ENCODE measurements around the gene SOX12. TPM values are rescaled to one million over a fixed set of nuclear protein-coding genes. Genes with fewer than 3 reads are reported as not detected.

SOX12 gene
- total RNA-seq, 1 donor from 2014 or later, result 39.6 TPM

DNA sequence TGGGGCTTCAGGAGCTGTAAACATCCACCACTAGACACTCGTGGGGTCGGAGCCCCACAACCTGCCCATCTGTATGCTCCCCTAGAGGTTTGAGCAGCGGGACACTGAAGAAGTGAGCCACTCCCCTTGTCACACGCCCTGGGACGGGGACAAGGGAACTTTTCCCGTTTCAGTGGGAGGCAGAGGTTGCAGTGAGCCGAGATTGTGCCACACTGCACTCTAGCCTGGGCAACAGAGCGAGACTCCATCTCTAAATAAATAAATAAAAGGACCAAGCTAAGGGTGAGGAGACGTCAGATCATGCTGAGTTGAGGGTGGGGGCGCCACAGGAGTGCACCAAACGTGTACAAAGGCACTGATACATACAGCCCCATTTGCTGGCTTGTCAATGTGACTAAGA is 19.6 kb upstream of the SOX12 start:
- Mint-ChIP-seq H3K4me1 (ENCODE audit: low read depth) (peaks cover 42% of the 10 kb centered on the region), H3K27me3 (ENCODE audit: low read depth) (no peaks in the 10 kb centered on the region), H3K4me3 (ENCODE audit: unreplicated experiment) (no peak overlapping the region), H3K9me3 (ENCODE audit: low read depth) (no peaks in the 10 kb centered on the region), H3K27ac (ENCODE audit: unreplicated experiment) (no peak overlapping the region), H3K36me3 (ENCODE audit: low read depth) (no peaks in the 10 kb centered on the region)
- TF ChIP-seq, protein P1, sequence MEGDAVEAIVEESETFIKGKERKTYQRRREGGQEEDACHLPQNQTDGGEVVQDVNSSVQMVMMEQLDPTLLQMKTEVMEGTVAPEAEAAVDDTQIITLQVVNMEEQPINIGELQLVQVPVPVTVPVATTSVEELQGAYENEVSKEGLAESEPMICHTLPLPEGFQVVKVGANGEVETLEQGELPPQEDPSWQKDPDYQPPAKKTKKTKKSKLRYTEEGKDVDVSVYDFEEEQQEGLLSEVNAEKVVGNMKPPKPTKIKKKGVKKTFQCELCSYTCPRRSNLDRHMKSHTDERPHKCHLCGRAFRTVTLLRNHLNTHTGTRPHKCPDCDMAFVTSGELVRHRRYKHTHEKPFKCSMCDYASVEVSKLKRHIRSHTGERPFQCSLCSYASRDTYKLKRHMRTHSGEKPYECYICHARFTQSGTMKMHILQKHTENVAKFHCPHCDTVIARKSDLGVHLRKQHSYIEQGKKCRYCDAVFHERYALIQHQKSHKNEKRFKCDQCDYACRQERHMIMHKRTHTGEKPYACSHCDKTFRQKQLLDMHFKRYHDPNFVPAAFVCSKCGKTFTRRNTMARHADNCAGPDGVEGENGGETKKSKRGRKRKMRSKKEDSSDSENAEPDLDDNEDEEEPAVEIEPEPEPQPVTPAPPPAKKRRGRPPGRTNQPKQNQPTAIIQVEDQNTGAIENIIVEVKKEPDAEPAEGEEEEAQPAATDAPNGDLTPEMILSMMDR (IDR thresholded peaks at IDR 0.05), result no peak
- DNase-seq (ENCODE audit: low spot score), result no peak

DNA sequence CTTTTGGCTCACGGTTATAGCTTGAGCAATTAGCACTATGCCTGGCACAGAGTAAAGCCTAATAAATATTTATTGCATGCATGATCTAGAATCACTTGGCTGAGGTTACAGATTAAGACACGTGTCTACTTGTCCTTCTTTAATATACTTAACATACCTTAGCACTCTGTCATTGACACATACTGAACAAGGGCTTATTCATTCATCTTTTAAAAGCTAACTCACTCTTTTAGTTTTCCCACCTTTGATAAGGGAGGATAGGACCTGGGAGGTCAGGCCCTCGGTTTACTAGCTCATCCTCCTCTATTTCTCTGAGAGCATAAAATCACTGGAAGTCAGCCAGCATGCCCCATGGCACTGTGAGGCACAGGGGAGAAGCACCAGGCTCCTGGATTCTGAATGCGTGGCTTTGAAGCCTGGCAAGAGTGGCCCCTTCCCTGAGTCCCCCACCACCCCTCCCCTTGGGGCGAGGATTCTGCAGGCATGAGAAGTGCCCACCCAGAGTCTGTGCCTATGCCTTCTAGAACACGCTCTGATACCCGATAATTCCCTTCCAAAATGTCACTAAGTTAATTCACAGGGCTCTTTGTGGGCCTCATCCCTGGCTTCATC is 16.8 kb upstream of the SOX12 start:
- H3K4me1 Mint-ChIP-seq (ENCODE audit: low read depth), result peaks cover 30% of the 10 kb centered on the region
- DNase-seq (ENCODE audit: low spot score), result no peak
- H3K27me3 Mint-ChIP-seq (ENCODE audit: low read depth), result no peaks in the 10 kb centered on the region
- H3K27ac Mint-ChIP-seq (ENCODE audit: unreplicated experiment), result peak overlapping the region; percentile 97
- TF ChIP-seq, protein P1 (IDR thresholded peaks at IDR 0.05), result no peak
- no peaks in the 10 kb centered on the region for H3K36me3 Mint-ChIP-seq (ENCODE audit: low read depth)
- no peaks in the 10 kb centered on the region for H3K9me3 Mint-ChIP-seq (ENCODE audit: low read depth)
- no peak overlapping the region for H3K4me3 Mint-ChIP-seq (ENCODE audit: unreplicated experiment)

DNA sequence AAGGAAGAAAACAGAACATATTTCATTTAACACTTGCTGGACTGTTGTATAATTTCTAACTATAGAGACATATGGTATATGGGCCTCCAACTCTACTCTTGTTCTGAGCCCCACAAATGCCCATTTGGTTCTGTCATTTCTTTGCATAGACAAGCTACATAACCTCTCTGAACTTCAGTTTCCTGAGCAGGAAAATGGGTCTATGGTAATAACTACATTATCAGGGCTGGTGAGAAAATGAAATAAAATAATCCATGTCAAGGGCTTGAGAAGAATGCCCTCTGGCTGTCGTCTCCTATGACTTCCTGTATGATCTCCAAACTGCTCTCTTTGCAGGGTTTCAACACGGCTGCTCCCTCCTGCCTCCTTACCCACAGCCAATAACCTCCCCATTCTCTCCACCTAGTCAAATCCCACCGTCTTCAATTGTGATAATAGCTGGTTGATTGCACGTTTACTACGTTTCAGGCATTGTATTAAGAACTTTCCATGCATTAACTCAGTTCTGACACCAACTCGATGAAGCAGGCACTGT is 16.0 kb upstream of the SOX12 start:
- H3K4me1 Mint-ChIP-seq (ENCODE audit: low read depth), result peaks cover 30% of the 10 kb centered on the region
- no peak for DNase-seq (ENCODE audit: low spot score)
- H3K27me3 Mint-ChIP-seq (ENCODE audit: low read depth), result no peaks in the 10 kb centered on the region
- peak overlapping the region; percentile 70 for H3K4me3 Mint-ChIP-seq (ENCODE audit: unreplicated experiment)
- no peaks in the 10 kb centered on the region for H3K36me3 Mint-ChIP-seq (ENCODE audit: low read depth)
- no peaks in the 10 kb centered on the region for H3K9me3 Mint-ChIP-seq (ENCODE audit: low read depth)
- H3K27ac Mint-ChIP-seq (ENCODE audit: unreplicated experiment), result peak overlapping the region; percentile 97
- TF ChIP-seq, protein P1 (IDR thresholded peaks at IDR 0.05), result peak; percentile 58

DNA sequence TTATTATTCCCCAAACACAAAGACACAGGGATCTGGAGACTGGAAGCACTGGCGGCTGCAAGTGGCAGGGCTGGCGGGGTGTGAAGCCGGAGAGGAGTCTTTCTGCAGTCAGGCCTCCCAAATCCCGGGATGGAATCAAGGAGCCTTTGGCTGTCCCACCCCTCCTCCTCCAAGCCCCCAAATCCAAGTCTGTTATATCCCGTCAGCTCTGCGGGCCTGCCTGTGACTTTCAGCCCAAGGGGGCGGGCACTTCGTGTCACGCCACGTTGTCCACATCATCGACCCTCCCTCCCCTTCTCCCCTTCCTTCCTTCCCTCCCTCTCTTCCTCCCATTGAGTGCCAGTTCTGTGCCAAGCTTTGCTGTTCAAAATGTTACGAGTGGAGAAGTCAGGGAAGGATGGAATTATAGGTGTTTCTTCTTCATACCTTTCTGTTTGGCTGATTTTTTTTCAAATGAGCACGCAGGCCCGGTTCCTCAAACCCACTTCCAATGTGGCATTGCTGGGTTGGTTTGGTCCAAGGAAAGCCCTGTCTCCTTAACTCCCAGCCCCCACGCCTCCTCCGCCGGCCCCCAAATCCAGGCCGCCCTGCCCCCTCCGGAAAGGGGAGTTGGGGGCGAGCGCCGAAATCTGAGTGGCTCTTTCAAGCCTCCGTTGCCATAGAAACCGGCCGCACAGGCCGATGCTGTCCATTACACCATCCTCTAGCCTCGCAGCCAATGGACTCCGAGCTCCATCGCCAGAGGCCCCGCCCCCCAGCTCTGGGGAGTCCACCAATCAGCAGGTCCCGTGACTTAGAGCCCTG is 15.3 kb upstream of the SOX12 start:
- Mint-ChIP-seq H3K4me1 (ENCODE audit: low read depth) (peaks cover 30% of the 10 kb centered on the region), H3K9me3 (ENCODE audit: low read depth) (no peaks in the 10 kb centered on the region), H3K4me3 (ENCODE audit: unreplicated experiment) (peak overlapping the region; percentile 70), H3K27ac (ENCODE audit: unreplicated experiment) (peak overlapping the region; percentile 97), H3K36me3 (ENCODE audit: low read depth) (no peaks in the 10 kb centered on the region), H3K27me3 (ENCODE audit: low read depth) (no peaks in the 10 kb centered on the region)
- peak; percentile 100 for DNase-seq (ENCODE audit: low spot score)
- TF ChIP-seq, protein P1 (IDR thresholded peaks at IDR 0.05), result no peak

DNA sequence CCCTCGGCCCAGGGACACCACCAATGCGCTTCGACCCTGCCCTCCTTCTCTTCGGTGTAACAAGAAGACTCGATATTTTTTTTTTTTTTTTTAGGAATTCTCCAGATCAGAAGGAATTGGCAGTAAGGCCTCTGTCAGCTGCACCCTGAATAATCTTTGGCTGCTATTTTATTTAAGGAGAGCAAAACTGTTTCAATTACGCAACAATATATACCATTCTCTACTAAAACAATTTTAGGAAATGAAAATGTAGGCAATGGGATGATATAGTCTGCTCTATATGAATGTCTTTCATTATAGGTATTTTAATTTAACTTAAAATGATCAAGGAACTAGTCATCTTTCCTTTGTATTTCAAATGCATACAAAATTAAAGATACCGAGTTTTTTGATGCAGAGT is 14.7 kb upstream of the SOX12 start:
- no peak for DNase-seq (ENCODE audit: low spot score)
- no peaks in the 10 kb centered on the region for H3K36me3 Mint-ChIP-seq (ENCODE audit: low read depth)
- H3K27ac Mint-ChIP-seq (ENCODE audit: unreplicated experiment), result peak overlapping the region; percentile 97
- H3K4me3 Mint-ChIP-seq (ENCODE audit: unreplicated experiment), result peak overlapping the region; percentile 70
- TF ChIP-seq, protein P1 (IDR thresholded peaks at IDR 0.05), result no peak
- no peaks in the 10 kb centered on the region for H3K27me3 Mint-ChIP-seq (ENCODE audit: low read depth)
- H3K9me3 Mint-ChIP-seq (ENCODE audit: low read depth), result no peaks in the 10 kb centered on the region
- H3K4me1 Mint-ChIP-seq (ENCODE audit: low read depth), result peaks cover 30% of the 10 kb centered on the region
